ENCODE results near the gene ZNF805.
"Not testable (repeated sequence)": the region's sequence is repeated elsewhere in the genome, so short reads cannot be mapped to it uniquely, and the experiment has no call there.

Gene ZNF805

DNA sequence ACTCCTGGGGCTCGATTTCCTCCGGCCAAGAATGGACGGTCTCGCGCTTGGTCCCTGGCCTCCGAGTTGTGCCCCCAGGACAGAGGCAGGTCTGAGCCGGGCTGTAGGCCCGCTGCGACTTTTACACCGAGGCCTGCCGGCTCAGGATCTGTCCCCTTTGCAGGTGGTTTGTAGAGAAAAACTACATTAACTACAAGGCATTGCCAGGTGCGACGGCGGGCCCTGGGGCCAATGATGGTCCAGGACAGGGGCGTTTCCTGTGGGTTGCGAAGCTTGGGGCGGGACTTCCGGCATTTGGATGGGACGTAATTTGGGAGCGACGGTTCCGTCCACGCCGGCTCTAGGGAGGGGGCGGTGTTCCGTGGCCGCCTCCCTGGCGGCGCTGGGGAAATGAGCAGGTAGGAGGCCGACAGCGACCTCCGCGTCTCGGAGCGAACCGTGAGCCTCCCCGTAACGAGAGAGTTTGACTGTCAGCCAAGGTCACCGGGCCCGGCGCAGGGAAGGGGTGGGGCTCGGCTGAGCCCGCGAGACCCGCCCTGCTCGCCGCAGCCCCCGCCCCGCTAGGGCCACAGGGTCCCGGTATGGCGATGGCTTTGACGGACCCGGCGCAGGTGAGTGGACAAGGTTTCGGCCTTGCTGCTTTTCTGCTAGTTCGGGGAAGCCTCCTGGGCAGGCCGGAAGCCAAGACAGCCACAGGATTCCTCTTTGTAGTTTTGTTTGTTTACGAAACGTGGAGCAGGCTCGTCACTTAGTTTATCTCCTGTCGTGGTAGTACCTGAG, at the start of gene ZNF805:
Gene ZNF805 (plus strand): TSS at position 322 of the 780 bp plus-strand sequence. CDS start 260 bp downstream, at position 582.
- peak; percentile 53 for DNase-seq (ENCODE audit: low read depth)

DNA sequence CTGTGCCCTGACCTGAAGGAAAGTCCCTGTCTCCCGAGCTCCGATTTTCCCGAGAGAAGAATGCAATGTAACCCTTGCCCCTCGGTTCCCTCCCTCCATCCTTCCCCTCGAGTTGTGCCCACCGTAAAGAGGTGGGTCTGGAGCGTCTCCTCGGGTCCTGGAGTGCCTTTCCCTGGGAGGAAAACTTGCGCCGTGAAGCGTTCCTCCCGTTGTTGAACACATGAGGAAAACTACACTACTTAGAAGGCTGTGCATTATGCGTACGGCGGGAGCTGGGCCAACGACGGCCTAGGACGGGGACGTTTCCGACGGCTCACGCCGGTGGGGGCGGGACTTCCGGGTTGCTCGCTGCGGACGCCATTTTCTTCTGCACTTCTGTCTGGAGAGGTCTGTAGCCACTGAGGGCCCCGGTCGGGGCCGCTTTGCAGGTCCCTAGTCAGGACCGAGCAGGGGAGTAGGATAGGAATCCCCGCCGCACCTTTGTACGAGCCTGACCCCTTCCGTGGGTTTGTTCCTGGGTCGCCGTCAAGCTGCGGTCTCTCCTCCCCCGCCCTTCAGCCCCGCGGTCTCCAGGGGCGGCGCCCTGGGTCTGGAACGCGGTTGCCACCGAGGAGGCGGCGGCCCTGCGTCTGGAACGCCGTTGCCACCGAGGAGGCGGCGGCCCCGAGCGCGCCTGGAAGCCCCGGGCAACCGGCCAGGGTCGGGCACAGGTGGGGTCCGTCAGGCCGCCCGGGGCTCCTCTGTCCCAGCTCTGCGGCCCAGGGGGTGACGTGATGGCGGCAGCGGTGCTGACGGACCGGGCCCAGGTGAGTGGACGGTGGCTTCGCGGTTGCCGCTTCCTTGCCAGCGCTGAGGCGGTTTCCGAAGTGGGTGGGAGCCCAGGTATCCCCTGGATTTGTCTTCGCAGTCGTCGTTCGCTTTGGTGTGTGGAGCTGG, 49.0 kb upstream of the ZNF805 start, which contains the start of gene ZNF264:
Gene ZNF264 (plus strand): TSS at position 360 of the 936 bp plus-strand sequence. CDS start 414 bp downstream, at position 774.
- DNase-seq (ENCODE audit: low read depth), result peak; percentile 45

GRCh38 chr19:57192077-57192420, 48.4 kb upstream of the ZNF805 start:
- DNase-seq (ENCODE audit: low read depth), result no peak

DNA sequence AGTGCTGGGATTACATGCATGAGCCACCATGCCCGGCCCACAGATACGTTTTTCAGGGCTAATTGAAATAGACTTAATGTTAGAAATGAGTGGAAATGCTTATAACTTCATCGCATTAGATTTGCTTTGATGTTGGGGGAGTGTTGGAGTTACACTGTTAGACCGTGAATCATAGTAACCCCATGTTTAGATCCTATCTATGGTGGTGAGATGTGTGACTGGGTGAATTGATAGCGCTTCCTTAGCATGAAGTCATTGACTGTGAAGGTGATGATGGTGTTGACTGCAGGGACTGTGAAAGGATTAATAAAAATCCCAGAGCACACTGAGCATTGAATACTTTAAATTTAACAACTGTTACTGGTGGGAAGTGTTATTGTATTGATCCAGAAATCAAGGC, 47.4 kb upstream of the ZNF805 start:
- no peak for DNase-seq (ENCODE audit: low read depth)

DNA sequence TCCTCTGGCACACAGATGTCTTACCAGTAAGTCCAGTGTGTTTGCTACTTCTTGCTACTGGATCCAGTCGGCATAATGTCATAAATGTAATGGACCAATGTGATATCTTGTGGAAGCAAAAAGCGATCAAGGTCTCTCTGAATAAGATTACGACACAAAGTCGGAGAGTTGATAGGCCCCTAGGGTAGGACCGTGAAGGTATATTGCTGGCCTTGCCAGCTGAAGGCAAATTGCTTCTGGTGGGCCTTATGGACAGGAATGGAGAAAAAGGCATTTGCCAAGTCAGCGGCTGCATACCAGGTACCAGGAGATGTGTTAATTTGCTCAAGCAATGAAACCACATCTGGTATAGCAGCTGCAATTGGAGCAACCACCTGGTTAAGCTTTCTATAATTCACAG, 42.6 kb upstream of the ZNF805 start:
- not testable (repeated sequence) for DNase-seq (ENCODE audit: low read depth)

- no peak for DNase-seq (ENCODE audit: low read depth)
Observed at GRCh38 chr19:57202160-57202559, 38.3 kb upstream of the ZNF805 start.

DNA sequence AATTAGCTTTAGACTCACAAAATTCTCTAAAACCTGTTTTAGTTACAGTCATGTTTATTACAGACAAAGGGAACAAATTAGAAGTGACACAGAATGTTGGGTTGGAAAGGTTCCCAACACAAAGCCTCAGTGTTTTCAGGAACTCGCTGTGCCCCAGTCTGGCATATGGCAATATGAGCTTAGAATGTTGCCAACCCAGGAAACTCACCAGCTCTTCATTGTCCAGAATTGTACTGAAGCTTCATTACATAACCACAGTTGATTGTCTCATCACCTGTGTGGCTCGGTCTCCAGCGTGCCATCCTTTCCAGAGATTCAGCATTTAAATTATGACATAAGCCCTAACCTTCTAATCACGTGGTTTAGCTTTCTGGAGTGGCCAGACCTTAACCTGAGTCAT, 30.1 kb upstream of the ZNF805 start:
- no peak for DNase-seq (ENCODE audit: low read depth)

GRCh38 chr19:57212109-57212508, 28.3 kb upstream of the ZNF805 start:
- DNase-seq (ENCODE audit: low read depth), result no peak

DNA sequence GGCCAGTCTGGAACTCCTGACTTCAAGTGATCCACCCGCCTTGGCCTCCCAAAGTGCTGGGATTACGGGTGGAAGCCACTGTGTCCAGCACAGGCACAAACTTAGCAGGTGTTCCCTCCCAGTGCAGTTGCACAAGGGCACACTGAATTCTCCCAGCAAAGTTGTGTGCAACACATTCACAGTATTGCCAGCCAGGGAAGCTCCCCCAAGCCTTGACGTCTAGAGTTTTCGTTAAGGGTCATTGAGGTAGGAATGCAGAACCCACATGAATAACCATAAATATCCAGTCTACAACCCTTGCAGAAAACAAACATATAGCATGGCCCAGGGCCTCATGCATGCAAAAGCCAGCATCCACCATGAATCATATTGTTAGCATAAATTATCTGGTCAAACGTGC, 12.9 kb upstream of the ZNF805 start:
- DNase-seq (ENCODE audit: low read depth), result no peak

GRCh38 chr19:57231686-57232085, 8.7 kb upstream of the ZNF805 start:
- DNase-seq (ENCODE audit: low read depth), result no peak

DNA sequence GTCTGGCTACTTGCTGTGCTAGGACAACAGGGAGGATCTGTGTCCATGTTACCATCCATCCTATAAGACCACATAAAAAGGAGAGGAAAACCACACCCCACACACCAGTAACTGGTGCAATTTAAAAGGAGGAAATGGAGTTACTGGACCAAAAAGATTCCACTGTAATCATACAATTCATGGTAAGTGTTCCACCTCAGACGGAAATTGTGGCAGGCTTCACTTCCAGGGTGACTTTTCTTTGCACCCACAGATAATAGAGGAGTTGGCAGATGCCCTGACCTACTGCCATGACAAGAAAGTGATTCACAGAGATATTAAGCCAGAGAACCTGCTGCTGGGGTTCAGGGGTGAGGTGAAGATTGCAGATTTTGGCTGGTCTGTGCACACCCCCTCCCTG, 7.2 kb upstream of the ZNF805 start:
- DNase-seq (ENCODE audit: low read depth), result no peak

DNA sequence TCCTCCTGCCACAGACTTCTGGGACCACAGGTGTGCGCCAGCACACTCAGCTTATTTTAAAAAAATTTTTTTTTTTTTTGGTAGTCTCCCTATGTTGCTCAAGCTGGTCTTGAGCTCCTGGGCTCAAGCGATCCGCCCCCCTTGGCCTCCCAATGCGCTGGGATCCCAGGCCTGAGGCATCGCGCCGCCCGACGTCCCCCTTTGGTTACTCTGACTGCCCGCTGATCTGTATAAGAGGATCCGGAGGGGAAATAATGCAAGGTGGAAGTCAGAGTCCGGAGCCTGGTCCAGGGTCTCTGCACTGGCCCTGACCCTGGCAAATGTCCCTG, 486 bp upstream of the ZNF805 start:
- no peak for DNase-seq (ENCODE audit: low read depth)

DNA sequence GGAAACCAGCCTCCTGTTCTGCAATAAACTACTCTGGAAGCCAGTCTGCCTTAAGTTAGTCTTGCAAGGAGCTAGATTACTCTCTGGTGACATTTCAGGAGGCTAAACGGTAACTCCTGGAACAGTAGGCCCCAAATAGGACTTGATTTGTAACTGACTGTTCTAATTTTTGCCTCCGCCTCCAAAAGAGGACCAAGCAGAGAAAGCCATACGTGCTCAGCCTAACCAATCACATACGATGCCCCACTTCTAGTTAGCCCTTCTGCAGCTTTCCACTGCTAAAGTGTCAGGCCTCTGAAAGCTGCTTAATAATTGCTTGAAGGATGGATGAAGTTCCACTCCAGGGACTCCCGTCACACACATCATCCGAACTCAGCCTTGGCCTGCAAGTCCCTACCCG, 744 bp downstream of the ZNF805 start:
- no peak for DNase-seq (ENCODE audit: low read depth)

GRCh38 chr19:57242821-57243220, 2.4 kb downstream of the ZNF805 start:
- DNase-seq (ENCODE audit: low read depth), result no peak

- no peak for DNase-seq (ENCODE audit: low read depth)
Observed at GRCh38 chr19:57244513-57244912, 4.1 kb downstream of the ZNF805 start.

DNA sequence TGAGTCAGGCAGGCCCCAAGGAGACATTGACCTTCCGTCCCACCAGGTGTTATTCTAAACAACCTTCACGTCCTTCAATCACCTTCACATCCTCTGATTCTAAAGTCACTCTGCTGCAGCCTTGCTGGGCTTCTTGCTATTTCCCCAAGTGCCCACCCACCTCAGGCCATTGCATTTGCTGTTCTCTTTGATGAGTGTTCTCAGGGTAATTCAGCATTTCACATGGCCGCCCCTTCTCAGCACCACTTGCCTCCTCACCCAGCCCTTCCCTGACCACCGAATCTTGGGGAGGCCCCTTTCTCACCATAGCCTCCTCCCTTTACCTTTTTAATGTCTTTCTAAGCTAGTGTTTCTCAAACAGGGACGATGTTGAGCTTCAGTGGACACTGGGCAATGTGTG, 4.6 kb downstream of the ZNF805 start:
- no peak for DNase-seq (ENCODE audit: low read depth)

DNA sequence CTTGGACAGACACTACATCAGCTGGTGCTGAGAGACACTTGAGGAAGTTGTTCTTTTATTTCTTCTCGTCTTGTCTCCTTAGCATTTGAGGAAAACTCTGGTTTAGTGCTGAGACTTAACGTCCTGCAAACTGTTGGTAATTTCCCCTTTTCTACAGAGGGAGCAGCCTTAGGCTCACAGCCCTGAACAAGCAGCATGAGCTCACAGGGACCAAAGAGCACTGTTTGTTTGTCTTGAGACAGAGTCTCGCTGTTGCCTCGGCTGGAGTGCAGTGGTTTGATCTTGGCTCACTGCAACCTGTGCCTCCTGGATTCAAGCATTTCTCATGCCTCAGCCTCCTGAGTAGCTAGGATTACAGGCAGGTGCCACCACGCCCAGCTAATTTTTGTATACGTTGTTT, 5.5 kb downstream of the ZNF805 start:
- no peak for DNase-seq (ENCODE audit: low read depth)

GRCh38 chr19:57248646-57249045, 8.2 kb downstream of the ZNF805 start:
- DNase-seq (ENCODE audit: low read depth), result no peak

DNA sequence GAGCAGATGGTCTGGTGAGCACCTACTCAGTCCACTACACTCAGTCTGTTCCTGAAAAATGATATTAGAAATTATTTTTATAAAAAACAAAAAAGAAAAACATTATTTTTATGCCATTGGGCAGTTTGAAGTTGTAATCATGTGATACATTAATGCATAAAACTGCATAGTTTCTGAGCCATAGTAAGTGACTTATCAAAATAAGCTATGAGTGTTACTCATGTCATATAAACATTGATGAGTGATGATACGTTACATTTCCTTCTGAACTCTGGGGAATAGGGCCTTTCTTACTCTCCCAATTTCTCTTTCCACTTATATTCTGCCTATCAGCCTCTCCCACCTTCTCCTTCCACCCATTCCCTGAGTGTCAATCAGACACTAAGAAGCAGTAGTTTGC, 8.9 kb downstream of the ZNF805 start:
- DNase-seq (ENCODE audit: low read depth), result no peak

GRCh38 chr19:57253767-57254166, 13.3 kb downstream of the ZNF805 start:
- not testable (repeated sequence) for DNase-seq (ENCODE audit: low read depth)

DNA sequence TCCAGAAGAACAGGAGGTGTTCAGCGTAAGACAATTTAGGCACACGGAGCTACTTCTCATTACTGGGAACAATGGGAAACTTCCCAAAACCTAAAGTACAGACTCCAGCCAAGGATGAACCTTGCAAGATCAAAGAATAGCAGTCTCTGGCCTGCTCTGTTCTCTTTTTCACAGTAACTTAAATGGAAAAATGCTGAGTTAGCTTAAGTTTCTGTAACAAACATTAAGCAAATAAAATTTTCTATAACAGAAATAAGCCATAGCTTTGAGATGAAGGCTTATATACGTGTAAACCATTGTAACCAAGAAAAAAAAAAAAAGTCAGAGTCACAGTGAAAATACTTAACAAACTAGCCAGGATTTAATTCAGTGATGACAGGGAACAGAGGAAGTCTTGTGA, 21.6 kb downstream of the ZNF805 start:
- DNase-seq (ENCODE audit: low read depth), result no peak

DNA sequence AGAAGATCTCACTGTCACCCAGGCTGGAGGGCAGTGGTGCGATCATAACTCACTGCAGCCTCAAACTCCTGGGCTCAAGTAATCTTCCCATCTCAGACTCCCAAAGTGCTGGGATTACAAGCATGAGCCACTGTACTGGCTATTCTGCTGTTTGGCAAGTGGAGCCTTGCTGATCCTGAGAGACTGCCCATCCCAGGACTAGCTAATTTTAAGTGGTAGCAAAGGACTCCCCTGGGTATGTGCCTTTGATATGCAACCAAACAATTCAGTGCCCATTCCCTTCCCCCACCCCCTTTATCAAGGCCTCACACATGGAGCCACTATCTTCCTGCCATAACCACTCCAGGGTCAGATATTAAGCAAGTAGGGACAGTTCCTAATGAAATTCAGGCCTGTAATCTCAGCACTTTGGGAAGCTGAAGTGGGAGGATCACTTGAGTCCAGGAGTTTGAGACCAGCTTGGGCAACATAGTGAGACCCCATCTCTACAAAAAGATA, 22.9 kb downstream of the ZNF805 start:
- DNase-seq (ENCODE audit: low read depth), result no peak

- DNase-seq (ENCODE audit: low read depth), result no peak
Observed at GRCh38 chr19:57267291-57267690, 26.9 kb downstream of the ZNF805 start.

Measured in GM04503 (cell line).